ENCODE measurements around the gene BLTP3A.

The BLTP3A gene

GRCh38 chr6:34836008-34836407 is 44.1 kb downstream of the BLTP3A start:
- no peak overlapping the region for H3K27ac ChIP-seq

GRCh38 chr6:34836451-34836850 is 44.6 kb downstream of the BLTP3A start:
- Histone ChIP-seq H3K79me2 (peaks cover 9% of the 10 kb centered on the region), H3K4me3 (ENCODE audit: low read depth, low read length) (no peak overlapping the region), H3K4me2 (ENCODE audit: low read length) (no peak overlapping the region)

More at GRCh38 chr6:34836008-34836407, 44.1 kb downstream of the BLTP3A start:
- H3K4me2 ChIP-seq (ENCODE audit: low read length), result no peak overlapping the region
- H3K9ac ChIP-seq, result no peak overlapping the region
- TF ChIP-seq, protein P1, sequence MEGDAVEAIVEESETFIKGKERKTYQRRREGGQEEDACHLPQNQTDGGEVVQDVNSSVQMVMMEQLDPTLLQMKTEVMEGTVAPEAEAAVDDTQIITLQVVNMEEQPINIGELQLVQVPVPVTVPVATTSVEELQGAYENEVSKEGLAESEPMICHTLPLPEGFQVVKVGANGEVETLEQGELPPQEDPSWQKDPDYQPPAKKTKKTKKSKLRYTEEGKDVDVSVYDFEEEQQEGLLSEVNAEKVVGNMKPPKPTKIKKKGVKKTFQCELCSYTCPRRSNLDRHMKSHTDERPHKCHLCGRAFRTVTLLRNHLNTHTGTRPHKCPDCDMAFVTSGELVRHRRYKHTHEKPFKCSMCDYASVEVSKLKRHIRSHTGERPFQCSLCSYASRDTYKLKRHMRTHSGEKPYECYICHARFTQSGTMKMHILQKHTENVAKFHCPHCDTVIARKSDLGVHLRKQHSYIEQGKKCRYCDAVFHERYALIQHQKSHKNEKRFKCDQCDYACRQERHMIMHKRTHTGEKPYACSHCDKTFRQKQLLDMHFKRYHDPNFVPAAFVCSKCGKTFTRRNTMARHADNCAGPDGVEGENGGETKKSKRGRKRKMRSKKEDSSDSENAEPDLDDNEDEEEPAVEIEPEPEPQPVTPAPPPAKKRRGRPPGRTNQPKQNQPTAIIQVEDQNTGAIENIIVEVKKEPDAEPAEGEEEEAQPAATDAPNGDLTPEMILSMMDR (IDR thresholded peaks at IDR 0.05), result no peak
- H3K4me3 ChIP-seq (ENCODE audit: low read depth, low read length), result no peak overlapping the region
- H3K27me3 ChIP-seq (ENCODE audit: control insufficient read depth, insufficient read depth, low read length), result no peaks in the 10 kb centered on the region
- no peaks in the 10 kb centered on the region for H3K36me3 ChIP-seq (ENCODE audit: control insufficient read depth, insufficient read depth, low read length)
- H3K4me1 ChIP-seq, result no peaks in the 10 kb centered on the region
- H2AFZ ChIP-seq, result no peak overlapping the region
- H3K9me3 ChIP-seq (ENCODE audit: control insufficient read depth, low read length), result no peaks in the 10 kb centered on the region
- peaks cover 9% of the 10 kb centered on the region for H3K79me2 ChIP-seq

GRCh38 chr6:34837528-34837927 is 45.6 kb downstream of the BLTP3A start:
- no peaks in the 10 kb centered on the region for H3K9me3 ChIP-seq (ENCODE audit: control insufficient read depth, low read length)
- H3K4me1 ChIP-seq, result no peaks in the 10 kb centered on the region
- no peak overlapping the region for H3K4me2 ChIP-seq (ENCODE audit: low read length)
- no peaks in the 10 kb centered on the region for H3K36me3 ChIP-seq (ENCODE audit: control insufficient read depth, insufficient read depth, low read length)
- TF ChIP-seq, protein P1 (IDR thresholded peaks at IDR 0.05), result no peak
- no peaks in the 10 kb centered on the region for H3K27me3 ChIP-seq (ENCODE audit: control insufficient read depth, insufficient read depth, low read length)
- H3K9ac ChIP-seq, result no peak overlapping the region
- no peak overlapping the region for H3K4me3 ChIP-seq (ENCODE audit: low read depth, low read length)
- peaks cover 9% of the 10 kb centered on the region for H3K79me2 ChIP-seq
- H3K27ac ChIP-seq, result no peak overlapping the region
- no peak overlapping the region for H2AFZ ChIP-seq

More at GRCh38 chr6:34836451-34836850, 44.6 kb downstream of the BLTP3A start:
- no peaks in the 10 kb centered on the region for H3K9me3 ChIP-seq (ENCODE audit: control insufficient read depth, low read length)
- H3K27me3 ChIP-seq (ENCODE audit: control insufficient read depth, insufficient read depth, low read length), result no peaks in the 10 kb centered on the region
- H3K4me1 ChIP-seq, result no peaks in the 10 kb centered on the region
- no peak overlapping the region for H3K27ac ChIP-seq
- no peaks in the 10 kb centered on the region for H3K36me3 ChIP-seq (ENCODE audit: control insufficient read depth, insufficient read depth, low read length)
- no peak overlapping the region for H2AFZ ChIP-seq
- TF ChIP-seq, protein P1 (IDR thresholded peaks at IDR 0.05), result no peak
- H3K9ac ChIP-seq, result no peak overlapping the region

DNA sequence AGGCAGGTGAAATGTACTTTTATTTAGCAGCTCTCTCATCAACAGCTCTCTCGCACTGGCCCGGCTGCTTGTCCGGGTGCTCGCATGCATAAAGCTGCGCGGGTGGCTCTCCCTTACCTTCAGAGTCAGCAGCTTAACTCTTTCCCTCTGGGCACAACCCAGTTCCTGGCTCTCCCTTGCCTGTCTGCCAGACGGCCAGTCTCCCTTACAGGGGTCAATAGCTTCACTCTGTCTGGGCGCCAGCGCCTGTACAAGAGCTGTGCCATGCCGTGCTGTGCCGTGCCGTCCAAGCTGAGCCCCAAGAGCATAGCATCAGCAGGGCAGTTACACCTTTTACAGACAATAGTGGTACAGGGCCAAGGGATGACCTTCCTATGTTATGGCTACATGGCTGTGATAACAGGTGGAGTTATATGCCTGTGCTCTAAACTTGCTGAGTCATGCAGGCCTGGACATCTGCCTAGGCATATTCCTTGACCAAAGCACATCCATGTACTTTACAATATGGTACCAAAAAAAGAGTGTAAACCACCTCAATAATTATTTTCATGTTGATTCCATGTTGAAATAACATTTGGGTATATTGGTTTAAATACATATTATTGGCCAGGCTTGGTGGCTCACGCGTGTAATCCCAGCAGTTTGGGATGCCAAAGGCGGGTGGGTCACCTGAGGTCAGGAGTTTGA is 47.9 kb downstream of the BLTP3A start:
- Histone ChIP-seq H3K4me3 (ENCODE audit: low read depth, low read length) (no peak overlapping the region), H3K9me3 (ENCODE audit: control insufficient read depth, low read length) (no peaks in the 10 kb centered on the region), H3K4me2 (ENCODE audit: low read length) (no peak overlapping the region), H3K27me3 (ENCODE audit: control insufficient read depth, insufficient read depth, low read length) (no peaks in the 10 kb centered on the region), H3K27ac (no peak overlapping the region), H2AFZ (no peak overlapping the region), H3K4me1 (no peaks in the 10 kb centered on the region), H3K79me2 (peaks cover 9% of the 10 kb centered on the region), H3K36me3 (ENCODE audit: control insufficient read depth, insufficient read depth, low read length) (no peaks in the 10 kb centered on the region), H3K9ac (no peak overlapping the region)
- TF ChIP-seq, protein P1 (IDR thresholded peaks at IDR 0.05), result no peak

Data from parathyroid adenoma (tissue), 2 donors.